Measurements from ENCODE around the gene TUBGCP4.
"Not testable (repeated sequence)": the region's sequence is repeated elsewhere in the genome, so short reads cannot be mapped to it uniquely, and the experiment has no call there.

TUBGCP4 gene

GRCh38 chr15:43370975-43371974, at the start of gene TUBGCP4, which contains the start of gene ZSCAN29:
TSS of gene TUBGCP4 (plus strand) at chr15:43371101. CDS start at chr15:43371355, 254 bp downstream.
TSS of gene ZSCAN29 (minus strand) at chr15:43371043. CDS start at chr15:43369913, 1,130 bp downstream.
- DNase-seq, result peak; percentile 84

- no peak for DNase-seq
Observed at GRCh38 chr15:43325039-43325684, 45.7 kb upstream of the TUBGCP4 start.

GRCh38 chr15:43329217-43329959, 41.5 kb upstream of the TUBGCP4 start:
- no peak for DNase-seq

GRCh38 chr15:43329960-43330779, 40.7 kb upstream of the TUBGCP4 start, which contains the start of gene LCMT2:
TSS of gene LCMT2 (minus strand) at chr15:43330573. CDS start at chr15:43330489, 84 bp downstream.
- peak; percentile 89 for DNase-seq

GRCh38 chr15:43330780-43331087, 40.2 kb upstream of the TUBGCP4 start:
- no peak for DNase-seq

GRCh38 chr15:43346305-43346704, 24.6 kb upstream of the TUBGCP4 start:
- no peak for DNase-seq

GRCh38 chr15:43347114-43347513, 23.8 kb upstream of the TUBGCP4 start:
- DNase-seq, result no peak

- DNase-seq, result no peak
Observed at GRCh38 chr15:43352693-43353382, 18.1 kb upstream of the TUBGCP4 start.

GRCh38 chr15:43360821-43361220, 10.1 kb upstream of the TUBGCP4 start:
- DNase-seq, result no peak

GRCh38 chr15:43361313-43361903, 9.5 kb upstream of the TUBGCP4 start:
- DNase-seq, result no peak

GRCh38 chr15:43370310-43370974, 459 bp upstream of the TUBGCP4 start:
- DNase-seq, result no peak

GRCh38 chr15:43376017-43376705, 5.3 kb downstream of the TUBGCP4 start:
- no peak for DNase-seq

GRCh38 chr15:43378601-43379000, 7.7 kb downstream of the TUBGCP4 start:
- no peak for DNase-seq

GRCh38 chr15:43382310-43382709, 11.4 kb downstream of the TUBGCP4 start:
- no peak for DNase-seq

GRCh38 chr15:43383070-43383469, 12.2 kb downstream of the TUBGCP4 start:
- no peak for DNase-seq

- DNase-seq, result no peak
Observed at GRCh38 chr15:43390723-43391122, 19.8 kb downstream of the TUBGCP4 start.

- DNase-seq, result not testable (repeated sequence)
Observed at GRCh38 chr15:43393592-43393991, 22.7 kb downstream of the TUBGCP4 start.

- no peak for DNase-seq
Observed at GRCh38 chr15:43402255-43402654, 31.4 kb downstream of the TUBGCP4 start.

GRCh38 chr15:43403616-43404015, 32.7 kb downstream of the TUBGCP4 start:
- DNase-seq, result no peak

GRCh38 chr15:43404130-43404529, 33.2 kb downstream of the TUBGCP4 start:
- no peak for DNase-seq

Measured in NK-92 treated with Interleukin-12 subunit alpha and Interleukin-12 subunit beta, amount 100 ng/mL, for 24 hours (cell line).